ENCODE measurements around the gene POLR2H. TPM values are rescaled to one million over a fixed set of nuclear protein-coding genes. Genes with fewer than 3 reads are reported as not detected.

POLR2H gene
- total and polyA plus RNA-seq, 2 donors (not counting 1 experiment from before 2014, with no cell fraction given), result 60.4 to 106 TPM

DNA sequence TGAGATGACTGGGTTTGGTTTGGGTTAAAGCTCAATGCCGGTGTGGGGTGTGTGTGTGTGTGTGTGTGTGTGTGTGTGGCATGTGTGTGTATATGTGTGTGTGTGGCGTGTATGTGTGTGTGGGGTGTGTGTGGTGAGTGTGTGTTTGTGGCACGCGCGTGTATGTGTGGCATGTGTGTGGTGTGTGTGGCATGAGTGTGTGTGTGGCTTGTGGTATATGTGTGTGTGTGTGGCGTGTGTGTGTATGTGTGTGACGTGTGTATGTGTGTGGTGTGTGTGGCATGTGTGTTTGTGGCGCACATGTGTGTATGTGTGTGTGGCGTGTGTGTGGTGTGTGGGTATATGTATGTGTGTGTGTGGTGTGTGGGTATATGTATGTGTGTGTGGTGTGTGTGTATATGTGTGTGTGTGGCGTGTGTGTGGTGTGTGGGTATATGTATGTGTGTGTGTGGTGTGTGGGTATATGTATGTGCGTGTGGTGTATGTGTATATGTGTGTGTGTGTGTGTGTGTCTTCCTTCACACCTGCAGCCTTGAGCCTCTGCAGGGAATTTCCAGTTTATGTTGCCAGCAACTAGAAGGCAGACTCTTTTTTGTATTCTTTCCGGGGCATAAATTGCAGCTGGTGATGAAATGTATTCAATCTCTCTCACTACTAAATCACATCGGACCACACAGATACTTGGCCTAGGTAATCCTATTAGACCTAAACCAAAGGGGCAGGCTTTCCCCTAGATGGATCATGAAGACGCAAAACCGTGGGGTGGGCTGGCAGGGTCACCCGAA is 53.1 kb downstream of the POLR2H start:
- H3K27me3 Mint-ChIP-seq, result peaks cover 8% of the 10 kb centered on the region
- no peaks in the 10 kb centered on the region for H3K4me1 Mint-ChIP-seq
- Histone ChIP-seq H3K79me2 (ENCODE audit: control insufficient read depth, insufficient read depth, low read length) (no peaks in the 10 kb centered on the region), H3K4me2 (replicated peaks; ENCODE audit: low read depth, low read length, poor library complexity, severe bottlenecking) (no peak overlapping the region), H4K20me1 (ENCODE audit: control insufficient read depth, insufficient read depth, low read length, poor library complexity, severe bottlenecking) (no peaks in the 10 kb centered on the region), H3K4me1 (ENCODE audit: control insufficient read depth in 2 of 2, insufficient read depth in 2 of 2, low read length in 2 of 2) (no peaks in the 10 kb centered on the region), H3K4me3 (ENCODE audit: control extremely low read depth in 1 of 5, extremely low read depth in 1 of 5, insufficient read depth in 1 of 5, low read depth in 2 of 5, low read length in 4 of 5) (no peak overlapping the region), H3K36me3 (replicated peaks in 1 of 2; ENCODE audit: control extremely low read depth in 1 of 2, control insufficient read depth in 1 of 2, extremely low read depth in 1 of 2, insufficient read depth in 2 of 2, low read length in 1 of 2) (no peaks in the 10 kb centered on the region), H2AFZ (ENCODE audit: insufficient read depth, low read depth, low read length, poor library complexity, severe bottlenecking) (no peak overlapping the region), H3K27me3 (replicated peaks in 1 of 4; ENCODE audit: control extremely low read depth in 1 of 4, control insufficient read depth in 3 of 4, insufficient read depth in 4 of 4, low read length in 3 of 4) (peaks cover 0 to 3% (median 0%) of the 10 kb centered on the region in 4 experiments), H3K9me3 (ENCODE audit: control extremely low read depth in 1 of 3, control insufficient read depth in 2 of 3, insufficient read depth in 1 of 3, low read length in 2 of 3) (no peaks in the 10 kb centered on the region), H3K9ac (ENCODE audit: low read length) (no peak overlapping the region), H3K27ac (ENCODE audit: low read length in 2 of 2) (no peak overlapping the region)
- H3K27ac Mint-ChIP-seq, result no peak overlapping the region
- ChIA-PET POLR2A (no interaction called here), CTCF (interaction anchor here (0.6 to 4.0 kb wide), 4 partner anchors 43 to 228 kb away, joined by 3 to 54 read pairs (median 7); no protein-coding TSS in a partner anchor)
- TF ChIP-seq EZH2 (IDR thresholded peaks at IDR 0.05; ENCODE audit: borderline replicate concordance, insufficient read depth, low read depth, low read length, poor library complexity, severe bottlenecking), result no peak
- TF ChIP-seq, protein P1, sequence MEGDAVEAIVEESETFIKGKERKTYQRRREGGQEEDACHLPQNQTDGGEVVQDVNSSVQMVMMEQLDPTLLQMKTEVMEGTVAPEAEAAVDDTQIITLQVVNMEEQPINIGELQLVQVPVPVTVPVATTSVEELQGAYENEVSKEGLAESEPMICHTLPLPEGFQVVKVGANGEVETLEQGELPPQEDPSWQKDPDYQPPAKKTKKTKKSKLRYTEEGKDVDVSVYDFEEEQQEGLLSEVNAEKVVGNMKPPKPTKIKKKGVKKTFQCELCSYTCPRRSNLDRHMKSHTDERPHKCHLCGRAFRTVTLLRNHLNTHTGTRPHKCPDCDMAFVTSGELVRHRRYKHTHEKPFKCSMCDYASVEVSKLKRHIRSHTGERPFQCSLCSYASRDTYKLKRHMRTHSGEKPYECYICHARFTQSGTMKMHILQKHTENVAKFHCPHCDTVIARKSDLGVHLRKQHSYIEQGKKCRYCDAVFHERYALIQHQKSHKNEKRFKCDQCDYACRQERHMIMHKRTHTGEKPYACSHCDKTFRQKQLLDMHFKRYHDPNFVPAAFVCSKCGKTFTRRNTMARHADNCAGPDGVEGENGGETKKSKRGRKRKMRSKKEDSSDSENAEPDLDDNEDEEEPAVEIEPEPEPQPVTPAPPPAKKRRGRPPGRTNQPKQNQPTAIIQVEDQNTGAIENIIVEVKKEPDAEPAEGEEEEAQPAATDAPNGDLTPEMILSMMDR (IDR thresholded peaks at IDR 0.05), result no peak
- DNase-seq, result no peak
- H3K4me3 Mint-ChIP-seq, result no peak overlapping the region
- ATAC-seq (ENCODE audit: low read depth), result no peak
- WGBS (ENCODE audit: insufficient coverage), result 84% methylated on average over 11 of the region's 16 CpGs
- intact Hi-C loops (cut with micrococcal nuclease), result no loop called here
- H3K9me3 Mint-ChIP-seq (ENCODE audit: insufficient read depth), result no peaks in the 10 kb centered on the region

DNA sequence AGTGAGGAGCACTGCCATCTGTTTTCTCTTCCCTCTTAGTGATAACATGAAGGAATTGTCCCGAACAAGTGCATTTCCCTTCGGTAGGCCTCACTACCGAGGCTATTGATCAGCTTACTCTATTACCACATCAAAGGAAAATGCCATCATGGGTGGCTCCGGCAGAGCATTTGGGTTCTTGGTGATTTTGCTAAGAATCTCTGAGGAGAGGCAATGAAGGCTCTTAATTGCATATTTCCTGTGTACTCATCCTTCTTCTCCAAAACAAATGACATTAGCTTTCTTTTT is 53.6 kb downstream of the POLR2H start:
- DNase-seq (no peak), ATAC-seq (ENCODE audit: low read depth) (no peak)
- Histone ChIP-seq H3K4me2 (replicated peaks; ENCODE audit: low read depth, low read length, poor library complexity, severe bottlenecking) (no peak overlapping the region), H3K4me3 (ENCODE audit: control extremely low read depth in 1 of 5, extremely low read depth in 1 of 5, insufficient read depth in 1 of 5, low read depth in 2 of 5, low read length in 4 of 5) (no peak overlapping the region), H3K4me1 (ENCODE audit: control insufficient read depth in 2 of 2, insufficient read depth in 2 of 2, low read length in 2 of 2) (no peaks in the 10 kb centered on the region), H3K79me2 (ENCODE audit: control insufficient read depth, insufficient read depth, low read length) (no peaks in the 10 kb centered on the region), H3K9ac (ENCODE audit: low read length) (no peak overlapping the region), H3K36me3 (replicated peaks in 1 of 2; ENCODE audit: control extremely low read depth in 1 of 2, control insufficient read depth in 1 of 2, extremely low read depth in 1 of 2, insufficient read depth in 2 of 2, low read length in 1 of 2) (no peaks in the 10 kb centered on the region), H4K20me1 (ENCODE audit: control insufficient read depth, insufficient read depth, low read length, poor library complexity, severe bottlenecking) (no peaks in the 10 kb centered on the region), H3K27me3 (replicated peaks in 1 of 4; ENCODE audit: control extremely low read depth in 1 of 4, control insufficient read depth in 3 of 4, insufficient read depth in 4 of 4, low read length in 3 of 4) (peaks cover 0 to 3% (median 0%) of the 10 kb centered on the region in 4 experiments), H3K9me3 (ENCODE audit: control extremely low read depth in 1 of 3, control insufficient read depth in 2 of 3, insufficient read depth in 1 of 3, low read length in 2 of 3) (no peaks in the 10 kb centered on the region), H3K27ac (ENCODE audit: low read length in 2 of 2) (no peak overlapping the region), H2AFZ (ENCODE audit: insufficient read depth, low read depth, low read length, poor library complexity, severe bottlenecking) (no peak overlapping the region)
- no peak overlapping the region for H3K27ac Mint-ChIP-seq
- WGBS (ENCODE audit: insufficient coverage), result no CpG with 5 or more reads among the region's 4 CpGs
- H3K27me3 Mint-ChIP-seq, result peaks cover 8% of the 10 kb centered on the region
- H3K4me3 Mint-ChIP-seq, result no peak overlapping the region
- intact Hi-C loops (cut with micrococcal nuclease), result no loop called here
- H3K9me3 Mint-ChIP-seq (ENCODE audit: insufficient read depth), result no peaks in the 10 kb centered on the region
- H3K4me1 Mint-ChIP-seq, result no peaks in the 10 kb centered on the region
- ChIA-PET POLR2A (interaction anchor here (0.7 kb wide), 1 partner anchor 102 kb away, joined by 7 read pairs; no protein-coding TSS in a partner anchor), CTCF (interaction anchor here (4.0 kb wide), 1 partner anchor 98 kb away, joined by 54 read pairs; no protein-coding TSS in a partner anchor)
- TF ChIP-seq, protein P1 (IDR thresholded peaks at IDR 0.05), result no peak
- no peak for TF ChIP-seq EZH2 (IDR thresholded peaks at IDR 0.05; ENCODE audit: borderline replicate concordance, insufficient read depth, low read depth, low read length, poor library complexity, severe bottlenecking)
